GM12873 (cell line): Measurements from ENCODE around the gene PVALB.

ENCODE experiments used
- CTCF ChIP-seq: IDR thresholded peaks from 2 replicates; pipeline ENCODE4 v1.5.1; 2012; ENCODE audit warnings: low read depth, mild to moderate bottlenecking, moderate library complexity, low read length, control low read depth; ENCODE audit not compliant: insufficient read depth; ENCODE audit errors: missing control alignments

PVALB gene, protein sequence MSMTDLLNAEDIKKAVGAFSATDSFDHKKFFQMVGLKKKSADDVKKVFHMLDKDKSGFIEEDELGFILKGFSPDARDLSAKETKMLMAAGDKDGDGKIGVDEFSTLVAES

DNA sequence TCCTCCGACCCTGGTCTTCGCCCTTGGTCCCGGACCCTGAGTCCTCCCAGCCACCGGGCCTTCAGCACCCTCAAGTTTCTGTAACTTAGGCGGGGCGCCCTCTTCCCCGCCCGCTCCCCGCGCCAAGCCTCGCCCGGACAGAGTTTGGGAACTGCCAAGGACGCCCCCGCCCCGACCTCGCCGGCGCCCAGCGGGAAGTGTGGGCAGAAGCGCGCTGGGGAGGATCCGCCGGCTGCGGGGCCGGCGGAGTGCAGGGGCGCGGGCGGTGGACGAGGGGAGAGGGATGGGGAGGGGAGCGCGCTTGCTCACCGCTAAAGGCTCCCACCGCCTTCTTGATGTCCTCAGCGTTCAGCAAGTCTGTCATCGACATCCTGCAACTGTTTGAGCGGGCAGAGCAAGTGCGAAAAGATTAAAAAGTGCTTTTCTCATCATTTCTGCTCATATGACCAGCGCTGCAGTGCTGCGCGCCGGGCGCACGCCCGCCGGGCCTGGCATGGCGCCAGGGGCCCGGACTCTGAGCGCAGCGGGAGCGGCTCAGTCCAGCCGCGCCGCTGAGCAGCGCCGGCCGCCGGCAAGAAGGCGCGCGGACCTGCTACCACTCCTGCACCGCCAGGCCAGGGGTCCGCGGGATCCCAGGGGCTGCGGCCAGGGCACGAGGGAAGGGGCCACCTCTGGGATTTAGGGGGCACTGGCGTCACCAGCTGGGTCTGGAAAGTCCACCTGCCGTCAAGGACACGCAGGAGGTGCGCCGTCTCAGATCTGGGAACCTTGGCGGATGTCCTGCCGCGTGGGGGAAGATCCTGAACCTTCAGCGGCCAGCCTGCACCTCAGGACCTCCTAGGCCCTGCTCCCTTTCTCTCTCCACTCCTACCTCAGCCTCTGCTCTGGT, at the start of gene PVALB:
PVALB (minus strand) TSS at position 400 of the 889 bp plus-strand sequence; CDS start at position 370, 30 bp downstream.
- no peak for TF ChIP-seq CTCF

DNA sequence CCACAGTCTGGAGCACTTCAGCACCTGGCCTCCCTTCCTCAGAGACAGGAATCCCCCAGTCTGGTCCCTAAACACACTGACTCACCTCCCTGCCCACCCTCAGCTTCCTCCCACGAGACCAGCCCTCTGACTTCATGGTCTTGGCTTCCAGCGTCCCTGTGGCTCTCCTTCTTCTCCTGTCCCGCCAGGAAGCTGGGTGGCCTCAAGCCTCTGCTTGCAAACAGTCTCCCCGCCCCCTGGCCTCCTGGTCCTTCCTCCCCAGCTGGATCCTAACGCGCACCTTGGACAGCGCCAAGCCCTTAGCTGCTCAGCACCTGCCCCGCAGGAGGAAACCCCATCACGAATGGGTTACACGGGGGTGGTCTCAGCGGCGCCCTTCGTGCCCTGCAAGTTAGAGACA, 48.5 kb upstream of the PVALB start:
- TF ChIP-seq CTCF: no peak

DNA sequence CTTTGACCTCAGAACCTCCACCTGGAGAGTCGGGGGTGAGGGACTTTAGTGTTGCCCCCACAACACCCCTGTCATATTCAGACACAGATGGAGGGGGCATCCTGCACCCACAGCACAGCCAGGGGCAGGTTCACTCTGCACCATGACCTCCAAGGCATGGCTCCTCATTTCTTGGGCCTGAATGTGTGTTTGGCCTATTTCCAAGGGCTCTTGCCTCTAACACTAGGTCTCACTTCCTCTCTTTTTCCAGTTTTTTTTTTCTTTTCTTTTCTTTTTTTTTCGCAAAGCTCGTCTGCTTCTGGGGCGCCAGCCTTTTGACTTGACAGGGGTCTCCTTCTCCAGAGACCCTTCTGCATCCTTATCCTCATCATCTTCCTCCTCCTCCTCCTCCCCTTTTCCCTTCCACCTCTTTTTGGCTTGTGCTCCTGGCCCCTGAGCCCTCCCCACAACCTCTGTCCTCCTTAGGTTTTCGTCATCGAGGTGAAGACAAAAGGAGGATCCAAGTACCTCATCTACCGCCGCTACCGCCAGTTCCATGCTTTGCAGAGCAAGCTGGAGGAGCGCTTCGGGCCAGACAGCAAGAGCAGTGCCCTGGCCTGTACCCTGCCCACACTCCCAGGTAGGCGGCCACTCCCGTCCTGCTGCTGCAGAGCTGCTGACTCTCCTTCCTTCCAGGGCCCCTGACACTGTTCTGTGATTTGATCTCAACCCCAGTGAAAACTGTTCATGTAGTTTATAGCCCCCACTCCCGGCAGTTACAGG, 47.8 kb upstream of the PVALB start:
- no peak for TF ChIP-seq CTCF

- no peak for TF ChIP-seq CTCF
Measured at GRCh38 chr22:36863979-36864378, 47.1 kb upstream of the PVALB start.

DNA sequence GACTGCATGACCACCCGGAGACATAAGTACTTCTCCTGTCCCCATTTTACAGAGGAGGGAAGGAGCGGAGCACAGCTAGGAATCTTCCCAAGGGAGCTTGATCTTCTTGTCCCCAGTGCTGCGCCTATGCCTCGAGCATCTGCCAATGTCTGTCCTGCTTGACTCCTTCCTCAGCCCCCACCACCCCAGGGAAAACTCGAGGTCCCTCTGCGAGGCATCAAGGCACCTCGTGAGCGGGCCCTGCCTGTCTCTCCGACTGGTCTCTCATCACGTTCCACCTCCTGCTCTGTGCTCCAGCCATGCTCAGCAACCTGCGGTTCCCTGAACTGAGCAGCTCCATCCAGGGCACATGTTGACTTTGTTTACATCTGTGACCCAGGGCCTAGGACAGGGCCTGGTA, 46.4 kb upstream of the PVALB start:
- TF ChIP-seq CTCF: no peak

GRCh38 chr22:36862251-36863242, 45.7 kb upstream of the PVALB start:
- TF ChIP-seq CTCF: no peak
